ENCODE measurements around the gene PLPPR1.
"Not testable (repeated sequence)": the region's sequence is repeated elsewhere in the genome, so short reads cannot be mapped to it uniquely, and the experiment has no call there.

The PLPPR1 gene

DNA sequence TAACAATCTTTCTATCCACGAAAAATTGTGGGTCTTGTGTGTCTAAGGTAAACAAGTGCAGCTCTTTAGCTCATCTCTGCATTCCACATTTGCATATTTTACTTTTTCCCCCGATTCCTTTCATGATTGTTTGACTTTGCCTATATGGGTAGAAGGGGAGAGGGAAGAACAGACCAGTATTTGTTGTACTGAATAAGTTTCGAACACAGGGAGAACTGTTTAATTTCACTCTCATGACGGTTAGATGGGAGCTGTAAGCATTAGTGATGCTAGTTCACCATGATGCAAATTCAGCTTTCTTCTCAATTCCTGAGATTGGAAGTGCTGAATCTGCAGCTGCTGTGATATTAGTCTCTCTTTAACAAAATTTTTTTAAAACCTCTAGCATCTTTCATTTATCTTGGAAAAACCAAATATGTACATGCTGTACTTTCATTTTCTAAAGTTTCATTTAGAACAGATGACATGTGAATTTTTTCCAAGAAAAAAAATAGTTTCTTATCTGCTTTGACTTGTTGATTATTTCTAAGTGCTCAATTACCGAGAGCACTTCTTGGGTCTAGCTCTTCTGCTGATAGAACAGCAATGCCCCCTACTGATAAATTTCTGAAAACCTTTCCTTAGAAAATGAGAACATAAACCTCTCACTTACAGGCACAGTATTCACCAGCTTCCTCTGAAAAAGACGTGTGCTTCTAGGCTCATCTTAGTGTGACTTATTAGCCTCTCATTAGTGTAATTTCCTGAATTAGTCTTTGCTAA, 206.8 kb downstream of the PLPPR1 start:
- Mint-ChIP-seq H3K9me3 (no peaks in the 10 kb centered on the region), H3K27ac (no peak overlapping the region), H3K4me1 (ENCODE audit: low read depth) (no peaks in the 10 kb centered on the region), H3K36me3 (ENCODE audit: low read depth) (no peaks in the 10 kb centered on the region), H3K4me3 (no peak overlapping the region), H3K27me3 (ENCODE audit: low read depth) (no peaks in the 10 kb centered on the region)

GRCh38 chr9:101242651-101243050, 214.1 kb downstream of the PLPPR1 start:
- H3K4me1 Mint-ChIP-seq (ENCODE audit: low read depth), result no peaks in the 10 kb centered on the region
- H3K36me3 Mint-ChIP-seq (ENCODE audit: low read depth), result no peaks in the 10 kb centered on the region
- no peaks in the 10 kb centered on the region for H3K27me3 Mint-ChIP-seq (ENCODE audit: low read depth)
- H3K9me3 Mint-ChIP-seq, result no peaks in the 10 kb centered on the region
- no peak overlapping the region for H3K4me3 Mint-ChIP-seq
- H3K27ac Mint-ChIP-seq, result no peak overlapping the region

GRCh38 chr9:101246691-101247090, 218.2 kb downstream of the PLPPR1 start:
- Mint-ChIP-seq H3K9me3 (no peaks in the 10 kb centered on the region), H3K4me1 (ENCODE audit: low read depth) (no peaks in the 10 kb centered on the region), H3K27ac (no peak overlapping the region), H3K4me3 (no peak overlapping the region), H3K27me3 (ENCODE audit: low read depth) (no peaks in the 10 kb centered on the region), H3K36me3 (ENCODE audit: low read depth) (no peaks in the 10 kb centered on the region)

- Mint-ChIP-seq H3K9me3 (no peaks in the 10 kb centered on the region), H3K4me3 (no peak overlapping the region), H3K27me3 (ENCODE audit: low read depth) (no peaks in the 10 kb centered on the region), H3K4me1 (ENCODE audit: low read depth) (no peaks in the 10 kb centered on the region), H3K27ac (no peak overlapping the region), H3K36me3 (ENCODE audit: low read depth) (no peaks in the 10 kb centered on the region)
Measured at GRCh38 chr9:101247297-101247696, 218.8 kb downstream of the PLPPR1 start.

DNA sequence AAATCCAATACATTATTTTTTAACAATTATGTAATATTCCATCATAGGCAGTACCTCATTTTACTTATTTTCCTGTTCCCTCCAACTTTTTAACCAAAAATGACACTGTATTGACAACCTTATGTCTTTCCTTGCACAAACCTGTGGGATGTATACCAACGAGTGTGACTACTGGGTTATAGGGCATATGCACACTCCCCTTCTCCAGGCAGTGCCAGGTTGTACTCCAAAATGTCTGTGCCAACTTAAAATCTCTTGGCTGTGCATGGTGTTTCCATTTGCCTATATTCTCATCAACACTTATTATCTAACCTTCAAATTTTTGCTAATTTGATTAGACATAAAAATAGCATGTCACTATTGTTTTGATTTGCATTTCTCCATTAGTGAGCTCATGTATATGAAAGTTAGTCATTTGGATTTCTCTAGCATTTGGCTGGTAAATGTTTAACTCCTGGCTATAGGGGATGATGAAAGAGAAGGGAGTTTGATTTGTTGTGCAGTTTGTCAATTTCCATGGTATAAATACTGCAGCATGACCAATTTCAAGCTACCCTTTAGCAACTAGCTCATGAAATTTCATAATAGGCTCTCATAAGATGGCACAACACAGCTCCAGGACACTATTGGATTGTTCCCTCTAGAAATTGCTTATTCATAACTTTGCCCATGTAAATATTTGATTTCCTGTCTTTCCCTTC, 226.4 kb downstream of the PLPPR1 start:
- Mint-ChIP-seq H3K27ac (no peak overlapping the region), H3K27me3 (ENCODE audit: low read depth) (no peaks in the 10 kb centered on the region), H3K9me3 (no peaks in the 10 kb centered on the region), H3K4me3 (no peak overlapping the region), H3K4me1 (ENCODE audit: low read depth) (no peaks in the 10 kb centered on the region), H3K36me3 (ENCODE audit: low read depth) (no peaks in the 10 kb centered on the region)

DNA sequence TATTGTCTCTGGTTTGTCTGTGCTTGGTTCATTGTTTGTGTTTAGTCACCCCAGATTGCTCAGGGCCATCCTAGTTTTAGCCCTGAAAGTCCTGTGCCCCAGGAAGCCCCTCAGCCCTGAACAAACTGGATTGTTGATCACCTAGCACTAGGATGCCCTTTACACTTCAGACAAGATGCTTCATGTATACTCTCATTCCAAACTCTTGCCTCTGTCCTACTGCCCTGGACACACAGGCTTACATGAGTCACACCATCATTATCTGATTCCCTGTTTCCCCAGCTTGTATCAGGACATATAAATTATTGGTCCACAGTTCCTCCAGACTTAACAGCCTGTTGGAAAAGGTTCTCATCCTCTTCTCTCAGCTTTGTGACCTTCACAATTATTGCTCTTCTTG, 236.2 kb downstream of the PLPPR1 start:
- Mint-ChIP-seq H3K9me3 (no peaks in the 10 kb centered on the region), H3K27me3 (ENCODE audit: low read depth) (no peaks in the 10 kb centered on the region), H3K36me3 (ENCODE audit: low read depth) (no peaks in the 10 kb centered on the region), H3K4me1 (ENCODE audit: low read depth) (no peaks in the 10 kb centered on the region), H3K27ac (no peak overlapping the region), H3K4me3 (no peak overlapping the region)

- Mint-ChIP-seq H3K4me3 (no peak overlapping the region), H3K9me3 (no peaks in the 10 kb centered on the region), H3K27me3 (ENCODE audit: low read depth) (no peaks in the 10 kb centered on the region), H3K27ac (no peak overlapping the region), H3K4me1 (ENCODE audit: low read depth) (no peaks in the 10 kb centered on the region), H3K36me3 (ENCODE audit: low read depth) (no peaks in the 10 kb centered on the region)
Measured at GRCh38 chr9:101265261-101265660, 236.7 kb downstream of the PLPPR1 start.

GRCh38 chr9:101268426-101268825, 239.9 kb downstream of the PLPPR1 start:
- Mint-ChIP-seq H3K4me3 (no peak overlapping the region), H3K9me3 (no peaks in the 10 kb centered on the region), H3K4me1 (ENCODE audit: low read depth) (no peaks in the 10 kb centered on the region), H3K36me3 (ENCODE audit: low read depth) (no peaks in the 10 kb centered on the region), H3K27me3 (ENCODE audit: low read depth) (no peaks in the 10 kb centered on the region), H3K27ac (no peak overlapping the region)

DNA sequence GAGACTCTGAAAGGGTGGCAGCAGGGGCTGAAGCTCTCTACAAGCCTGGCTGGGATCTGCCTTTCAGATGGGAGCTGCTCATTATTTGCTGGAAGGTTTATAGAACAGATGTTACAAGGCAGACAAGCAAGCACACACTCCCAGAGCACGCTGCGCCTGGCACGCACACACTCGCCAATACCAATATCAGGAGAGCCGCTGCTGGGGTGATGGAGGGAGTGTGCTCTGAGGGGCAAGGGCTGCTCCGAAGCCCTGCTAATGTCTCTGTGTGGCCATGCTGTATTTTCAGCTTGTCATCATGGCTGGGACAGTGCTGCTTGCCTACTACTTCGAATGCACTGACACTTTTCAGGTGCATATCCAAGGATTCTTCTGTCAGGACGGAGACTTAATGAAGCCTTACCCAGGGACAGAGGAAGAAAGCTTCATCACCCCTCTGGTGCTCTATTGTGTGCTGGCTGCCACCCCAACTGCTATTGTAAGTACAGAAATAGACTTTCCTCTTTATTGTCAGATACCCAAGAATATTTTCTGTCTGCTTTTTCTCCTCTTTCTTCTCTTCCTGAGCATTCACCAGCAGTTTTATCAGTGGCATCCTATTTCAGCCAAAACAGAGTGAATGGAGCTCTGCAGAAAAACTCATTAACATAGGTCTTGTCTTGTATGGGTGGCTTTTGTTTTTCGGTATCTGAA, 241.2 kb downstream of the PLPPR1 start:
- Mint-ChIP-seq H3K36me3 (ENCODE audit: low read depth) (no peaks in the 10 kb centered on the region), H3K4me1 (ENCODE audit: low read depth) (no peaks in the 10 kb centered on the region), H3K27ac (no peak overlapping the region), H3K27me3 (ENCODE audit: low read depth) (no peaks in the 10 kb centered on the region), H3K9me3 (no peaks in the 10 kb centered on the region), H3K4me3 (no peak overlapping the region)

DNA sequence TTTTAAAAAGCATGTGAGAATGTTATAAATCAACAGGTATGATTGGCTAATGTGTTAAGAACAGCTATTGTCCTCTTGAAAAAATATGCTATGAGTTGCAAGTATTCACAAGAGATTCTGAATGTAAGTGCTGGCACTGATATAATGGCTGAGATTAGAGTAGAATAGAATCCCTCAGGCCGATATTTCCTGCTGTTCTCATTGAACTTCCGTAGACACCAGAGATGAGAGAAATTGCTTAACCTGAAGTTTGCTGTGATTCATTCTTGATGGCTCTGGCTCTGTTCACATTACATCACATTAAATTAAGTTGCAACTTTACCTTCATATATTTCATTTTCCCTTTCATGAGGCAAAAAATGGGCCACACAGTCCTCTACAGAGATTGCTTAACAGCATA, 241.8 kb downstream of the PLPPR1 start:
- Mint-ChIP-seq H3K27ac (no peak overlapping the region), H3K9me3 (no peaks in the 10 kb centered on the region), H3K36me3 (ENCODE audit: low read depth) (no peaks in the 10 kb centered on the region), H3K4me3 (no peak overlapping the region), H3K27me3 (ENCODE audit: low read depth) (no peaks in the 10 kb centered on the region), H3K4me1 (ENCODE audit: low read depth) (no peaks in the 10 kb centered on the region)

- no peak overlapping the region for H3K4me3 Mint-ChIP-seq
- no peaks in the 10 kb centered on the region for H3K4me1 Mint-ChIP-seq (ENCODE audit: low read depth)
- H3K27ac Mint-ChIP-seq, result no peak overlapping the region
- no peaks in the 10 kb centered on the region for H3K9me3 Mint-ChIP-seq
- no peaks in the 10 kb centered on the region for H3K36me3 Mint-ChIP-seq (ENCODE audit: low read depth)
- no peaks in the 10 kb centered on the region for H3K27me3 Mint-ChIP-seq (ENCODE audit: low read depth)
Measured at GRCh38 chr9:101271102-101271501, 242.6 kb downstream of the PLPPR1 start.

DNA sequence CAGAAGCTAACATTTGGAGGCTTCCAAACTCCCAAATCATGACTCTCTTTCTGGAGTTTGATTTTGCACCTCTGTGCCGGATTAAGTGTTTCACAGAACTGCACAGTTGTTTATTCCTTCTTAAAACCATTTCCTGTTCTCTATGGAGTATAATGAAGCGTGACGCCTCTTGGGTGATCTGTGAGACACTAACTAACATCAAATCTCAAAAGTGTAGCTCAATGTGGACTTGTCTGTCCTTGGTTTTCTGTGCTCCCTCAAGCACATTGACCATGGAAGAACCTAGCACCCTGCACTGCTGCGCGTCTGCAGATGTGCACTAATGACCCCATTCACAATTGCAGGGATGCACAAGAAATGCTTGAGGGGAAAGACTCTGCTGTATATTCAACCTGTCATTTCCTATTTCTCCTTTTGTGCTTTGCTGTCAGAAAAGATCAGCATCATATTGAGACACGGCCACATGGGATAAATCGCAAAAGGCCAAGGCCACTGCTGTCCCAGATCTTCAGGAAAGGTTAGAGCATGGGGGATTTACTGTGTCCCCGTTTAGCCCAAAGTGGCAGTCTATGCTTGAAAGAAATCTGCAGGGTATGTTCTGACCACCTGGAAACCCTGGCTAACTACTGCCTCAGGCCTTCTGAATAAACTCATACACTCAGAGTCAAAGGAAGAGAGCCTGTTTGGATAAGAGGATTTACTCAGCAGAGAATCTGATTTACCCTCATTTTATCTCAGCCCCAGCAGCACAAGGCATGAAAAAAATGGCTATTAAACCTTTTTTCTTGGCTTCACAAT, 246.6 kb downstream of the PLPPR1 start:
- Mint-ChIP-seq H3K4me3 (no peak overlapping the region), H3K9me3 (no peaks in the 10 kb centered on the region), H3K27ac (no peak overlapping the region), H3K27me3 (ENCODE audit: low read depth) (no peaks in the 10 kb centered on the region), H3K4me1 (ENCODE audit: low read depth) (no peaks in the 10 kb centered on the region), H3K36me3 (ENCODE audit: low read depth) (no peaks in the 10 kb centered on the region)

GRCh38 chr9:101275769-101276250, 247.3 kb downstream of the PLPPR1 start:
- Mint-ChIP-seq H3K36me3 (ENCODE audit: low read depth) (no peaks in the 10 kb centered on the region), H3K27me3 (ENCODE audit: low read depth) (no peaks in the 10 kb centered on the region), H3K9me3 (no peaks in the 10 kb centered on the region), H3K4me3 (no peak overlapping the region), H3K4me1 (ENCODE audit: low read depth) (no peaks in the 10 kb centered on the region), H3K27ac (no peak overlapping the region)

DNA sequence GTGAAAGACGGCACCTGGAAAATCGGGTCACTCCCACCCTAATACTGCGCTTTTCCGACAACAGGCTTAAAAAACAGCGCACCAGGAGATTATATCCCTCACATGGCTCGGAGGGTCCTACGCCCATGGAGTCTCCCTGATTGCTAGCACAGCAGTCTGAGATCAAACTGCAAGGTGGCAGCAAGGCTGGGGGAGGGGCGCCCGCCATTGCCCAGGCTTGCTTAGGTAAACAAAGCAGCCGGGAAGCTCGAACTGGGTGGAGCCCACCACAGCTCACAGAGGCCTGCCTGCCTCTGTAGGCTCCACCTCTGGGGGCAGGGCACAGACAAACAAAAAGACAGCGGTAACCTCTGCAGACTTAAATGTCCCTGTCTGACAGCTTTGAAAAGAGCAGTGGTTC, 262.5 kb downstream of the PLPPR1 start:
- not testable (repeated sequence) for H3K9me3 Mint-ChIP-seq; H3K4me1 Mint-ChIP-seq (ENCODE audit: low read depth); H3K27me3 Mint-ChIP-seq (ENCODE audit: low read depth); H3K27ac Mint-ChIP-seq; H3K36me3 Mint-ChIP-seq (ENCODE audit: low read depth); H3K4me3 Mint-ChIP-seq
